ENCODE results near the gene MB.
A peak's percentile ranks its signal among the peaks of the same experiment; 100 is the strongest.

The MB gene

DNA sequence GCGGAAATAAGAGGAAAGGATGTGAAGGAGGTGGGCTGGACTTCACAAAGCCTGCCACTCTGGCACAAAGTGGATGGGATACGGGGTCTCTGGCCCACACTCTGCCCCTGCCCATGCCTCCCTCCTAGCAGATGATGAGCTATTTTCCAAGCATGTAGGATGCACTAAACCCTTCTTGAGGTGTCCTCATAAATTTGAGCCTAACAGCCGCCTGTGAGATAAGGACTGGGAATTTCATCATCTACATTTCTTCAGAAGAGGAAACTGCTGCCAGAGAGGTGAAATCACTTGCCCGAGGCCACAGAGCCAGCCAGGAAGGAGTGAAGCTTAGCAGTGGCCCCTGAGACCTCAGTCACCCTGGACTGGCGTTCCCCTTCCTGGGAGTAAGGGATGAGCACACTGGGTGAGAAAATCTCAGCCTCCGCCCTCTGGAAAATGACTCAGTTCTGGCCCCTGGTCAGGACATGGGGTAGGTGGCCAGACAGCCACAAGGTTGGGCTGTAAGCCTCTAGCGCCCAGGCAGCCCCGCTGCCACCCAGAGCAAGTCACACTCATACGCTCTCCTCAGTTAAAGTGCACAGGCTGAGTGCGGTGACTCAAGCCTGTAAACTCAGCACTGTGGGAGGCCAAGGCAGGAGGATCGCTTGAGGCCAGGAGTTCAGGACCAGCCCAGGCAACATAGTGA, 27.9 kb downstream of the MB start:
- H3K9me3 ChIP-seq (ENCODE audit: control insufficient read depth, insufficient read depth, low read depth, low read length): no peaks in the 10 kb centered on the region
- POLR2A ChIA-PET: interaction anchor here (0.8 to 1.0 kb wide), 5 partner anchors 30 to 311 kb away, joined by 3 to 7 read pairs (median 3); no protein-coding TSS in a partner anchor
- peaks cover 7% of the 10 kb centered on the region; the same call in 1 of the 2 replicates for H3K4me1 ChIP-seq (ENCODE audit: control insufficient read depth, insufficient read depth, low read length)
- H3K36me3 ChIP-seq (ENCODE audit: control insufficient read depth in 2 of 2, insufficient read depth in 1 of 2, low read length in 2 of 2): no peaks in the 10 kb centered on the region
- no peak overlapping the region for H3K27ac ChIP-seq (ENCODE audit: extremely low read depth, low read depth, low read length)
- H3K4me3 ChIP-seq (ENCODE audit: low read depth, low read length): no peak overlapping the region
- CTCF ChIA-PET: interaction anchor here (1.0 kb wide), 2 partner anchors 238 to 333 kb away, joined by 3 read pairs; no protein-coding TSS in a partner anchor
- TF ChIP-seq ZNF664 (tag by site-specific recombination; IDR thresholded peaks at IDR 0.05) (peak; percentile 92), ZNF510 (tag by site-specific recombination; IDR thresholded peaks at IDR 0.05; ENCODE audit: insufficient replicate concordance) (no peak), FEZF1 (tag by site-specific recombination; IDR thresholded peaks at IDR 0.05) (no peak), ZNF169 (tag by site-specific recombination; IDR thresholded peaks at IDR 0.05) (no peak), ZNF600 (tag by site-specific recombination; IDR thresholded peaks at IDR 0.05) (peak; percentile 78), KLF8 (tag by site-specific recombination; IDR thresholded peaks at IDR 0.05) (peak; percentile 66; the same call in 1 of the 2 replicates), SETDB1 (IDR thresholded peaks at IDR 0.05; ENCODE audit: insufficient read length, low read length) (peak; percentile 61), ZNF366 (tag by site-specific recombination; conservative IDR thresholded peaks at IDR 0.05) (peak; percentile 78), ZNF610 (tag by site-specific recombination; IDR thresholded peaks at IDR 0.05; ENCODE audit: borderline replicate concordance) (no peak), MEIS1 (CRISPR knock-in tag; IDR thresholded peaks at IDR 0.05; ENCODE audit: borderline replicate concordance) (no peak), ZNF335 (tag by site-specific recombination; conservative IDR thresholded peaks at IDR 0.05) (peak; percentile 58), ZNF114 (tag by site-specific recombination; IDR thresholded peaks at IDR 0.05) (no peak), KLF1 (tag by site-specific recombination; IDR thresholded peaks at IDR 0.05) (peak; percentile 92), SP7 (tag by site-specific recombination; IDR thresholded peaks at IDR 0.05) (peak; percentile 81; the same call in 1 of the 2 replicates), ZNF76 (tag by site-specific recombination; IDR thresholded peaks at IDR 0.05; ENCODE audit: borderline replicate concordance, low read depth) (no peak), ZBTB17 (tag by site-specific recombination; IDR thresholded peaks at IDR 0.05) (peak; percentile 62), ZBTB49 (tag by site-specific recombination; IDR thresholded peaks at IDR 0.05; ENCODE audit: low read depth) (no peak)
- TF ChIP-seq, protein P1, sequence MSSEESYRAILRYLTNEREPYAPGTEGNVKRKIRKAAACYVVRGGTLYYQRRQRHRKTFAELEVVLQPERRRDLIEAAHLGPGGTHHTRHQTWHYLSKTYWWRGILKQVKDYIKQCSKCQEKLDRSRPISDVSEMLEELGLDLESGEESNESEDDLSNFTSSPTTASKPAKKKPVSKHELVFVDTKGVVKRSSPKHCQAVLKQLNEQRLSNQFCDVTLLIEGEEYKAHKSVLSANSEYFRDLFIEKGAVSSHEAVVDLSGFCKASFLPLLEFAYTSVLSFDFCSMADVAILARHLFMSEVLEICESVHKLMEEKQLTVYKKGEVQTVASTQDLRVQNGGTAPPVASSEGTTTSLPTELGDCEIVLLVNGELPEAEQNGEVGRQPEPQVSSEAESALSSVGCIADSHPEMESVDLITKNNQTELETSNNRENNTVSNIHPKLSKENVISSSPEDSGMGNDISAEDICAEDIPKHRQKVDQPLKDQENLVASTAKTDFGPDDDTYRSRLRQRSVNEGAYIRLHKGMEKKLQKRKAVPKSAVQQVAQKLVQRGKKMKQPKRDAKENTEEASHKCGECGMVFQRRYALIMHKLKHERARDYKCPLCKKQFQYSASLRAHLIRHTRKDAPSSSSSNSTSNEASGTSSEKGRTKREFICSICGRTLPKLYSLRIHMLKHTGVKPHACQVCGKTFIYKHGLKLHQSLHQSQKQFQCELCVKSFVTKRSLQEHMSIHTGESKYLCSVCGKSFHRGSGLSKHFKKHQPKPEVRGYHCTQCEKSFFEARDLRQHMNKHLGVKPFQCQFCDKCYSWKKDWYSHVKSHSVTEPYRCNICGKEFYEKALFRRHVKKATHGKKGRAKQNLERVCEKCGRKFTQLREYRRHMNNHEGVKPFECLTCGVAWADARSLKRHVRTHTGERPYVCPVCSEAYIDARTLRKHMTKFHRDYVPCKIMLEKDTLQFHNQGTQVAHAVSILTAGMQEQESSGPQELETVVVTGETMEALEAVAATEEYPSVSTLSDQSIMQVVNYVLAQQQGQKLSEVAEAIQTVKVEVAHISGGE (tag by site-specific recombination; conservative IDR thresholded peaks at IDR 0.05; ENCODE audit: low read depth): no peak
- TF ChIP-seq, protein P2, sequence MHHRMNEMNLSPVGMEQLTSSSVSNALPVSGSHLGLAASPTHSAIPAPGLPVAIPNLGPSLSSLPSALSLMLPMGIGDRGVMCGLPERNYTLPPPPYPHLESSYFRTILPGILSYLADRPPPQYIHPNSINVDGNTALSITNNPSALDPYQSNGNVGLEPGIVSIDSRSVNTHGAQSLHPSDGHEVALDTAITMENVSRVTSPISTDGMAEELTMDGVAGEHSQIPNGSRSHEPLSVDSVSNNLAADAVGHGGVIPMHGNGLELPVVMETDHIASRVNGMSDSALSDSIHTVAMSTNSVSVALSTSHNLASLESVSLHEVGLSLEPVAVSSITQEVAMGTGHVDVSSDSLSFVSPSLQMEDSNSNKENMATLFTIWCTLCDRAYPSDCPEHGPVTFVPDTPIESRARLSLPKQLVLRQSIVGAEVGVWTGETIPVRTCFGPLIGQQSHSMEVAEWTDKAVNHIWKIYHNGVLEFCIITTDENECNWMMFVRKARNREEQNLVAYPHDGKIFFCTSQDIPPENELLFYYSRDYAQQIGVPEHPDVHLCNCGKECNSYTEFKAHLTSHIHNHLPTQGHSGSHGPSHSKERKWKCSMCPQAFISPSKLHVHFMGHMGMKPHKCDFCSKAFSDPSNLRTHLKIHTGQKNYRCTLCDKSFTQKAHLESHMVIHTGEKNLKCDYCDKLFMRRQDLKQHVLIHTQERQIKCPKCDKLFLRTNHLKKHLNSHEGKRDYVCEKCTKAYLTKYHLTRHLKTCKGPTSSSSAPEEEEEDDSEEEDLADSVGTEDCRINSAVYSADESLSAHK (tag by site-specific recombination; IDR thresholded peaks at IDR 0.05): no peak
- TF ChIP-seq, protein P3, sequence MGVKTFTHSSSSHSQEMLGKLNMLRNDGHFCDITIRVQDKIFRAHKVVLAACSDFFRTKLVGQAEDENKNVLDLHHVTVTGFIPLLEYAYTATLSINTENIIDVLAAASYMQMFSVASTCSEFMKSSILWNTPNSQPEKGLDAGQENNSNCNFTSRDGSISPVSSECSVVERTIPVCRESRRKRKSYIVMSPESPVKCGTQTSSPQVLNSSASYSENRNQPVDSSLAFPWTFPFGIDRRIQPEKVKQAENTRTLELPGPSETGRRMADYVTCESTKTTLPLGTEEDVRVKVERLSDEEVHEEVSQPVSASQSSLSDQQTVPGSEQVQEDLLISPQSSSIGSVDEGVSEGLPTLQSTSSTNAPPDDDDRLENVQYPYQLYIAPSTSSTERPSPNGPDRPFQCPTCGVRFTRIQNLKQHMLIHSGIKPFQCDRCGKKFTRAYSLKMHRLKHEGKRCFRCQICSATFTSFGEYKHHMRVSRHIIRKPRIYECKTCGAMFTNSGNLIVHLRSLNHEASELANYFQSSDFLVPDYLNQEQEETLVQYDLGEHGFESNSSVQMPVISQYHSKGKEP (tag by site-specific recombination; IDR thresholded peaks at IDR 0.05): no peak
- TF ChIP-seq, protein P4, sequence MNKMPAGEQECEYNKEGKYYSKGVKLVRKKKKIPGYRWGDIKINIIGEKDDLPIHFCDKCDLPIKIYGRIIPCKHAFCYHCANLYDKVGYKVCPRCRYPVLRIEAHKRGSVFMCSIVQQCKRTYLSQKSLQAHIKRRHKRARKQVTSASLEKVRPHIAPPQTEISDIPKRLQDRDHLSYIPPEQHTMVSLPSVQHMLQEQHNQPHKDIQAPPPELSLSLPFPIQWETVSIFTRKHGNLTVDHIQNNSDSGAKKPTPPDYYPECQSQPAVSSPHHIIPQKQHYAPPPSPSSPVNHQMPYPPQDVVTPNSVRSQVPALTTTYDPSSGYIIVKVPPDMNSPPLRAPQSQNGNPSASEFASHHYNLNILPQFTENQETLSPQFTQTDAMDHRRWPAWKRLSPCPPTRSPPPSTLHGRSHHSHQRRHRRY (tag by site-specific recombination; IDR thresholded peaks at IDR 0.05): no peak
- TF ChIP-seq, protein P5, sequence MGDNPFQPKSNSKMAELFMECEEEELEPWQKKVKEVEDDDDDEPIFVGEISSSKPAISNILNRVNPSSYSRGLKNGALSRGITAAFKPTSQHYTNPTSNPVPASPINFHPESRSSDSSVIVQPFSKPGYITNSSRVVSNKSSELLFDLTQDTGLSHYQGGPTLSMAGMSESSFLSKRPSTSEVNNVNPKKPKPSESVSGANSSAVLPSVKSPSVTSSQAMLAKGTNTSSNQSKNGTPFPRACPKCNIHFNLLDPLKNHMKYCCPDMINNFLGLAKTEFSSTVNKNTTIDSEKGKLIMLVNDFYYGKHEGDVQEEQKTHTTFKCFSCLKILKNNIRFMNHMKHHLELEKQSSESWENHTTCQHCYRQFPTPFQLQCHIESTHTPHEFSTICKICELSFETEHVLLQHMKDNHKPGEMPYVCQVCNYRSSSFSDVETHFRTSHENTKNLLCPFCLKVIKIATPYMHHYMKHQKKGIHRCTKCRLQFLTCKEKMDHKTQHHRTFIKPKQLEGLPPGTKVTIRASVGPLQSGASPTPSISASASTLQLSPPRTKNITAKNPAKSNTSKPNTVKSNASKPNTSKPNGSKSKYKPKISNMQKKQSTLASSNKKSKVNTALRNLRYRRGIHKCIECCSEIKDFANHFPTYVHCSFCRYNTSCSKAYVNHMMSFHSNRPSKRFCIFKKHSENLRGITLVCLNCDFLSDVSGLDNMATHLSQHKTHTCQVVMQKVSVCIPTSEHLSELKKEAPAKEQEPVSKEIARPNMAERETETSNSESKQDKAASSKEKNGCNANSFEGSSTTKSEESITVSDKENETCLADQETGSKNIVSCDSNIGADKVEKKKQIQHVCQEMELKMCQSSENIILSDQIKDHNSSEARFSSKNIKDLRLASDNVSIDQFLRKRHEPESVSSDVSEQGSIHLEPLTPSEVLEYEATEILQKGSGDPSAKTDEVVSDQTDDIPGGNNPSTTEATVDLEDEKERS (tag by site-specific recombination; IDR thresholded peaks at IDR 0.05): peak; percentile 92

Measured in HEK293 (cell line).